Right lobe of liver (tissue), 6 donors: ENCODE data around the gene SNTB2. TPM values are rescaled to one million over a fixed set of nuclear protein-coding genes. Genes with fewer than 3 reads are reported as not detected.

Experiments
- ATAC-seq, 4 donors: fragments of 200-7000 bp; cut with Tn5 transposase; one replicate each; pipeline ENCODE4 v1.9.1; 2020; ENCODE audit warnings: mild to moderate bottlenecking in 4 of 4, moderate library complexity in 4 of 4
- DNase-seq, 3 donors: peaks; one replicate each; pipeline ENCODE4 v3.0.0-alpha.2; 2020
- H3K27ac ChIP-seq, 3 donors: fragments of 200-600 bp; one replicate each; pipeline ENCODE4 v1.8.0; 2022
- H3K27me3 ChIP-seq, 2 donors: fragments of 200-600 bp; one replicate each; pipeline ENCODE4 v1.8.0; 2022
- H3K36me3 ChIP-seq, 4 donors: fragments of 200-600 bp; sonication (generic) in 1 of 4; one replicate each; pipeline versions ENCODE4 v1.5.1 to v1.8.0; 2017 to 2022; ENCODE audit warnings: control low read depth in 1 of 4
- H3K4me1 ChIP-seq, 4 donors: fragments of 200-600 bp; sonication (generic) in 1 of 4; one replicate each; pipeline versions ENCODE4 v1.5.1 to v1.8.0; 2017 to 2022; ENCODE audit warnings: control low read depth in 1 of 4
- H3K4me3 ChIP-seq, 3 donors: fragments of 200-600 bp; one replicate each; pipeline ENCODE4 v1.8.0; 2022
- H3K9me3 ChIP-seq, 4 donors: fragments of 200-600 bp; sonication (generic) in 1 of 4; one replicate each; pipeline versions ENCODE4 v1.5.1 to v1.8.0; 2017 to 2022; ENCODE audit warnings: control low read depth in 1 of 4
- CTCF ChIP-seq, 4 donors: fragments of 200-600 bp in 3 of 4; fragments of 450-650 bp in 1 of 4; IDR thresholded peaks; one replicate each; pipeline versions ENCODE4 v1.5.1 to v1.8.0; 2016 to 2022; ENCODE audit warnings: antibody characterized with exemption in 4 of 4, mild to moderate bottlenecking in 2 of 4
- POLR2A ChIP-seq: fragments of 450-650 bp; IDR thresholded peaks from one replicate; pipeline ENCODE4 v1.6.1; 2017; ENCODE audit warnings: antibody characterized with exemption, mild to moderate bottlenecking
- WGBS: methylation state at CpG from one replicate; pipeline ENCODE4 v1.1.6; 2018; ENCODE audit warnings: low coverage, low lambda C conversion rate; ENCODE audit not compliant: insufficient coverage; ENCODE audit errors: missing lambda C conversion rate; 5-methylcytosine and 5-hydroxymethylcytosine counted together
- intact Hi-C, 2 donors: fragments of 100-400 bp; cut with DNase I; formaldehyde crosslinking; loops; one replicate each; pipeline versions ENCODE4 v1.11.2 to v1.14.1; 2022
- total RNA-seq, 6 experiments: library from RNA; depleted of rRNA in 2 of 6; stranded (reverse); fragments of >200 nt in 2 of 6; fragmentation: NEBNext Ultra II Directional in 3 of 6; extraction: Animal tissue kit (Norgen Biotek cat#: 25700) in 3 of 6; gene quantifications; one replicate each; pipeline versions ENCODE4 v1.1.0 to v1.2.4, GENCODE V29; 2016 to 2023
- donor health status: DM: no; HTN: yes; CAD: no.
- donor health status: DM: no; HTN: no; CAD: no.
- donor health status: DM: no; HTN: no; CAD: no.
- donor health status: DM: no; HTN: yes; CAD: no.
- donor health status: DM: no; HTN: yes; CAD: no.

The SNTB2 gene
- total RNA-seq, 6 experiments from 2014 or later, result 7.5 to 13.9 (median 10.6) TPM

GRCh38 chr16:69219279-69219678 lies 32.3 kb downstream of the SNTB2 start:
- DNase-seq, result no peak
- H3K36me3 ChIP-seq, result no peaks in the 10 kb centered on the region
- no peak for ATAC-seq
- no peak overlapping the region for H3K27ac ChIP-seq
- no peak overlapping the region for H3K4me3 ChIP-seq
- H3K4me1 ChIP-seq, result no peaks in the 10 kb centered on the region
- no peaks in the 10 kb centered on the region for H3K9me3 ChIP-seq
- intact Hi-C loops, result no loop called here
- no peaks in the 10 kb centered on the region for H3K27me3 ChIP-seq
- 92% methylated on average over 1 of the region's 1 CpG for WGBS
- TF ChIP-seq POLR2A, result no peak
- no peak for TF ChIP-seq CTCF (IDR thresholded peaks at IDR 0.05)

- H3K27ac ChIP-seq, result no peak overlapping the region
- no peak for ATAC-seq
- H3K4me1 ChIP-seq, result no peaks in the 10 kb centered on the region
- no peak overlapping the region for H3K4me3 ChIP-seq
- WGBS, result 100% methylated on average over 5 of the region's 6 CpGs
- DNase-seq, result no peak
- TF ChIP-seq POLR2A (no peak), CTCF (IDR thresholded peaks at IDR 0.05) (no peak)
- intact Hi-C loops, result no loop called here
- no peaks in the 10 kb centered on the region for H3K9me3 ChIP-seq
- no peaks in the 10 kb centered on the region for H3K36me3 ChIP-seq
- H3K27me3 ChIP-seq, result no peaks in the 10 kb centered on the region
These were observed 36.9 kb downstream of the SNTB2 start for GRCh38 chr16:69223882-69224281.

- Histone ChIP-seq H3K4me3 (no peak overlapping the region), H3K36me3 (no peaks in the 10 kb centered on the region), H3K9me3 (no peaks in the 10 kb centered on the region), H3K27me3 (no peaks in the 10 kb centered on the region), H3K27ac (no peak overlapping the region), H3K4me1 (no peaks in the 10 kb centered on the region)
- intact Hi-C loops, result no loop called here
- DNase-seq (no peak), ATAC-seq (peak; percentile 64 to 91 (median 78))
- 65% methylated on average over 7 of the region's 7 CpGs for WGBS
- TF ChIP-seq POLR2A, result no peak
- no peak for TF ChIP-seq CTCF (IDR thresholded peaks at IDR 0.05)
These were observed 38.2 kb downstream of the SNTB2 start for GRCh38 chr16:69225121-69225520.

GRCh38 chr16:69233124-69233523 lies 46.2 kb downstream of the SNTB2 start:
- ATAC-seq (peak in 2 of 4 donors; percentile 28 to 46), DNase-seq (no peak)
- Histone ChIP-seq H3K9me3 (no peaks in the 10 kb centered on the region), H3K4me3 (no peak overlapping the region), H3K36me3 (no peaks in the 10 kb centered on the region), H3K27me3 (no peaks in the 10 kb centered on the region), H3K4me1 (no peaks in the 10 kb centered on the region), H3K27ac (no peak overlapping the region)
- intact Hi-C loops, result no loop called here
- TF ChIP-seq CTCF (IDR thresholded peaks at IDR 0.05), result no peak

GRCh38 chr16:69234460-69234859 lies 47.5 kb downstream of the SNTB2 start:
- no peak for DNase-seq
- intact Hi-C loops, result no loop called here
- Histone ChIP-seq H3K4me1 (no peaks in the 10 kb centered on the region), H3K4me3 (no peak overlapping the region), H3K9me3 (no peaks in the 10 kb centered on the region), H3K27me3 (no peaks in the 10 kb centered on the region), H3K27ac (no peak overlapping the region), H3K36me3 (no peaks in the 10 kb centered on the region)
- WGBS, result 90% methylated on average over 3 of the region's 3 CpGs
- ATAC-seq, result no peak
- TF ChIP-seq POLR2A, result no peak
- TF ChIP-seq CTCF (IDR thresholded peaks at IDR 0.05), result no peak
